ENCODE data around the gene PTCD1. TPM values are rescaled to one million over a fixed set of nuclear protein-coding genes. Genes with fewer than 3 reads are reported as not detected.

The PTCD1 gene
- total and polyA plus RNA-seq, 2 experiments from 2014 or later, result 2.8 to 5.2 TPM

GRCh38 chr7:99428972-99429566 lies 9.5 kb downstream of the PTCD1 start:
- no peaks in the 10 kb centered on the region for H3K9me3 ChIP-seq (ENCODE audit: low read depth)
- H3K4me3 ChIP-seq, result no peak overlapping the region
- WGBS, 2 experiments (ENCODE audit: low coverage in 1 of 2, low lambda C conversion rate in 2 of 2, missing lambda C conversion rate in 2 of 2), result 90% methylated on average over 10 of the region's 10 CpGs
- H4K20me1 ChIP-seq (ENCODE audit: insufficient read depth), result no peaks in the 10 kb centered on the region
- no peaks in the 10 kb centered on the region for H3K9me2 ChIP-seq (ENCODE audit: insufficient read depth)
- H3K9ac ChIP-seq, result no peak overlapping the region
- no peaks in the 10 kb centered on the region for H3K27me3 ChIP-seq (replicated peaks; ENCODE audit: insufficient read depth)
- no peak overlapping the region for H2AFZ ChIP-seq
- H3K4me2 ChIP-seq (ENCODE audit: unreplicated experiment), result no peak overlapping the region
- H3K79me2 ChIP-seq (ENCODE audit: insufficient read depth), result no peaks in the 10 kb centered on the region
- H3K4me1 ChIP-seq (ENCODE audit: insufficient read depth), result no peaks in the 10 kb centered on the region
- no peak for DNase-seq
- in situ Hi-C loops (cut with MboI), result no loop called here
- TF ChIP-seq EZH2phosphoT487 (IDR thresholded peaks at IDR 0.05; ENCODE audit: insufficient read depth, low read depth) (no peak), EZH2 (IDR thresholded peaks at IDR 0.05; ENCODE audit: insufficient read depth, poor library complexity, severe bottlenecking) (no peak)
- H3F3A ChIP-seq (ENCODE audit: insufficient read depth), result no peaks in the 10 kb centered on the region
- peaks cover 8% of the 10 kb centered on the region; the same call in 1 of the 2 replicates for H3K36me3 ChIP-seq (ENCODE audit: low read depth)
- H3K27ac ChIP-seq, result no peak overlapping the region

DNA sequence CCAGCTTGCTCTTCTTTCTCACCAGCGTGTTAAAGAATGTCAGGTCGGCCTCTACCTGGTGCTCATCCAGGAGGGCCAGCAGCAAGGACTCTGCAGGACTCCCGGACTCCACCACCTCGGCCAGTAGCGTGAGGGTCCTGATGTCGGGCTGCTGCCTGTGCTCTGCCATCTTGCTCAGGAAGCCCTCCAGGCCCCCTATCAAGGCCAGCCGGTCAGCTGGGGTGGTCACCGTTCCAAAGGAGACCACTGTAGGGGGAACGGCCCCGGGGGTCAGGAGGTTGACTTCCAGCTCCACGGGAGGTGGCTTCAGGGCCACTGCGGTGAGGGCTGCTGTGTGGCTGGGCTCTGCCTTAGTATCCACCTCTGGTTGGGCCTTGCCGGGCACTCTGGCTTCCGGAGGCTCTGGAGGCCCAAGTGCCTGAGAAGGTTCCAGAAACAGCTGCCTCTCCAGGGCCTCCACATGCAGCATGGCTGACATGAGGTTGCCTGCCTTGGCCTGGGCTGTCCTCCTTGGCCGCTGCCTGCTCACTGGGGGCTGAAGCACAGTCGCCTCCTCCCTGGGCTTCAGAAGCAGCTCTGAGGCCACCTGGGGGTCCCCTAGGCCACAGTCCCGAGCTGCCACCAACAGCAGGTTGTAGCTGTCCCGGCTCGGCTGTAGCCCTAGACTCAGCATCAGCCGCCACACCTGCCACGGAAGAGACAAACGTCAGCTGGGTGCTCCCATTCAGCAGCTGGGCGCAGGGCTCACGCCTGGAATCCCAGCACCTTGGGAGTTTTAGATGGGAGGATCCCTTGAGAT lies 13.5 kb downstream of the PTCD1 start:
- 94 to 95% methylated on average over 24 of the region's 24 CpGs for WGBS, 2 experiments (ENCODE audit: low coverage in 1 of 2, low lambda C conversion rate in 2 of 2, missing lambda C conversion rate in 2 of 2)
- peaks cover 3% of the 10 kb centered on the region; the same call in 1 of the 2 replicates for H3K36me3 ChIP-seq (ENCODE audit: low read depth)
- H3K9ac ChIP-seq, result no peak overlapping the region
- H3K27me3 ChIP-seq (replicated peaks; ENCODE audit: insufficient read depth), result no peaks in the 10 kb centered on the region
- no peaks in the 10 kb centered on the region for H3K9me2 ChIP-seq (ENCODE audit: insufficient read depth)
- TF ChIP-seq EZH2 (IDR thresholded peaks at IDR 0.05; ENCODE audit: insufficient read depth, poor library complexity, severe bottlenecking) (no peak), EZH2phosphoT487 (IDR thresholded peaks at IDR 0.05; ENCODE audit: insufficient read depth, low read depth) (no peak)
- DNase-seq, result no peak
- in situ Hi-C loops (cut with MboI), result no loop called here
- no peak overlapping the region for H3K4me3 ChIP-seq
- H3K27ac ChIP-seq, result no peak overlapping the region
- H3K4me2 ChIP-seq (ENCODE audit: unreplicated experiment), result no peak overlapping the region
- H3K4me1 ChIP-seq (ENCODE audit: insufficient read depth), result no peaks in the 10 kb centered on the region
- H4K20me1 ChIP-seq (ENCODE audit: insufficient read depth), result no peaks in the 10 kb centered on the region
- H3F3A ChIP-seq (ENCODE audit: insufficient read depth), result peaks cover 16% of the 10 kb centered on the region
- H2AFZ ChIP-seq, result no peak overlapping the region
- no peaks in the 10 kb centered on the region for H3K79me2 ChIP-seq (ENCODE audit: insufficient read depth)
- no peaks in the 10 kb centered on the region for H3K9me3 ChIP-seq (ENCODE audit: low read depth)

DNA sequence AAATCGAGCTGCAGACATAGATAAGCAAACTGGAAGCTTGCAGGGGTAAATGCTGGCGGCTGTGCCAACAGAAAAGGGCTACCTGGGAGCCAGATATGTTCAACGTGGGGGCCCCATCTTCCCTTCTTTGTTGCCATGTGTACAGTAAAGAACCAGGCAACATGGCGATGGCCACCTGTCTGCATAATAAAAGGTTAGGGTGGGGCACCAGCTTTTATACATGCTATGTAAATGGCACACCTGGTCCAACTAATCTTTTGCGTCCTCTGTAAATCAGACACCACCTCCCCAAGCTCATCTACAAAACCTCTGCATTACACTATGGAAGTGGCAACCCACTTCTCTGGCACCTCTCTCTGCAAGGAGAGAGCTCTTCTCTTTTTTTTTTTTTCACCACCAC lies 16.0 kb downstream of the PTCD1 start:
- Histone ChIP-seq H3F3A (ENCODE audit: insufficient read depth) (peaks cover 16% of the 10 kb centered on the region), H3K9me2 (ENCODE audit: insufficient read depth) (no peaks in the 10 kb centered on the region), H3K4me2 (ENCODE audit: unreplicated experiment) (no peak overlapping the region), H3K36me3 (ENCODE audit: low read depth) (peaks cover 19% of the 10 kb centered on the region; the same call in 1 of the 2 replicates), H2AFZ (no peak overlapping the region), H4K20me1 (ENCODE audit: insufficient read depth) (no peaks in the 10 kb centered on the region), H3K79me2 (ENCODE audit: insufficient read depth) (peaks cover 11% of the 10 kb centered on the region; the same call in 1 of the 2 replicates), H3K9ac (no peak overlapping the region), H3K27ac (no peak overlapping the region), H3K27me3 (replicated peaks; ENCODE audit: insufficient read depth) (no peaks in the 10 kb centered on the region), H3K4me1 (ENCODE audit: insufficient read depth) (no peaks in the 10 kb centered on the region), H3K9me3 (ENCODE audit: low read depth) (no peaks in the 10 kb centered on the region), H3K4me3 (no peak overlapping the region)
- no peak for DNase-seq
- WGBS, 2 experiments (ENCODE audit: low coverage in 1 of 2, low lambda C conversion rate in 2 of 2, missing lambda C conversion rate in 2 of 2), result 85 to 88% methylated on average over 5 of the region's 5 CpGs
- TF ChIP-seq EZH2phosphoT487 (IDR thresholded peaks at IDR 0.05; ENCODE audit: insufficient read depth, low read depth) (no peak), EZH2 (IDR thresholded peaks at IDR 0.05; ENCODE audit: insufficient read depth, poor library complexity, severe bottlenecking) (no peak)
- in situ Hi-C loops (cut with MboI), result no loop called here

DNA sequence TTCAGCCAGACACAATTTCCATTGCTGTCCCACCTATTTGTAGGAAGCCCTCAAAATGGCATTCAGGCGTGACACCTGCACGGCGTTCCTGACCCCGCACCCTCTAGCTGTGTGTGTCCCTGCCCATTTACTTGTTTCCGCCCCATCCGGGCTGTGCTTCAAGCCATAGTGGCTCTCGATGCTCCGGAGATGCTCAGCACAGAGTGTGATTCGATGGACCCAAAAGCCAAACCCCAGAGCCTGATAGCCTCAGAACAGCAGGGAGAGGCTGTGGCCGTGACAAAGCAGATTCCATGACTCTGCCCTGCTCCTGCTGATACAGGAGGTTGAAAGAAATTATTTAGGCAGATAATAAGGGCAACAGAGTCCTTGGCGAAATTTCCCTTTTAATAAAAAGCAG lies 16.4 kb downstream of the PTCD1 start:
- Histone ChIP-seq H3K27ac (no peak overlapping the region), H3K9me2 (ENCODE audit: insufficient read depth) (no peaks in the 10 kb centered on the region), H3K9me3 (ENCODE audit: low read depth) (no peaks in the 10 kb centered on the region), H2AFZ (no peak overlapping the region), H3K36me3 (ENCODE audit: low read depth) (peaks cover 24% of the 10 kb centered on the region; the same call in 1 of the 2 replicates), H3K4me3 (no peak overlapping the region), H3F3A (ENCODE audit: insufficient read depth) (peaks cover 16% of the 10 kb centered on the region), H3K79me2 (ENCODE audit: insufficient read depth) (peaks cover 16% of the 10 kb centered on the region; the same call in 1 of the 2 replicates), H3K9ac (no peak overlapping the region), H3K4me1 (ENCODE audit: insufficient read depth) (no peaks in the 10 kb centered on the region), H3K27me3 (replicated peaks; ENCODE audit: insufficient read depth) (no peaks in the 10 kb centered on the region), H3K4me2 (ENCODE audit: unreplicated experiment) (no peak overlapping the region), H4K20me1 (ENCODE audit: insufficient read depth) (no peaks in the 10 kb centered on the region)
- no peak for DNase-seq
- in situ Hi-C loops (cut with MboI), result no loop called here
- no peak for TF ChIP-seq EZH2 (IDR thresholded peaks at IDR 0.05; ENCODE audit: insufficient read depth, poor library complexity, severe bottlenecking)
- no peak for TF ChIP-seq EZH2phosphoT487 (IDR thresholded peaks at IDR 0.05; ENCODE audit: insufficient read depth, low read depth)
- WGBS, 2 experiments (ENCODE audit: low coverage in 1 of 2, low lambda C conversion rate in 2 of 2, missing lambda C conversion rate in 2 of 2), result 84 to 87% methylated on average over 11 of the region's 11 CpGs

Measured in GM23248 (cell line).